Activated naive CD4-positive, alpha-beta T cell treated with anti-CD3 and anti-CD28 coated beads, Interleukin-2, amount 10 ng/mL, durations not matched to agents 7 days and 5 days (primary cell): Measurements from ENCODE around the gene TEX22.
"Not testable (repeated sequence)": the region's sequence is repeated elsewhere in the genome, so short reads cannot be mapped to it uniquely, and the experiment has no call there.

ENCODE experiments used
- CTCF ChIA-PET: fragments of 350-600 bp; sonication (Branson Sonifier 250); formaldehyde crosslinking; loops from one replicate; lab custom pipeline; 2021; ENCODE audit warnings: antibody characterized with exemption; lab: Charles Lee
- DNase-seq: peaks from one replicate; pipeline ENCODE4 v3.0.0-alpha.2; 2020
- H3K27ac Mint-ChIP-seq: one replicate; pipeline ENCODE4 v1.8.0; 2021; ENCODE audit warnings: mild to moderate bottlenecking, moderate library complexity, mixed read lengths
- H3K27me3 Mint-ChIP-seq: one replicate; pipeline ENCODE4 v1.8.0; 2021; ENCODE audit warnings: mild to moderate bottlenecking, mixed read lengths
- H3K36me3 Mint-ChIP-seq: one replicate; pipeline ENCODE4 v1.8.0; 2021; ENCODE audit warnings: mixed read lengths
- H3K4me1 Mint-ChIP-seq: one replicate; pipeline ENCODE4 v1.8.0; 2021; ENCODE audit warnings: mixed read lengths
- H3K4me3 Mint-ChIP-seq: one replicate; pipeline ENCODE4 v1.8.0; 2021; ENCODE audit warnings: mild to moderate bottlenecking, moderate library complexity, mixed read lengths
- H3K9me3 Mint-ChIP-seq: one replicate; pipeline ENCODE4 v1.8.0; 2021; ENCODE audit warnings: mixed read lengths

The TEX22 gene

GRCh38 chr14:105358140-105358846 lies 40.0 kb upstream of the TEX22 start:
- Mint-ChIP-seq H3K4me1 (no peaks in the 10 kb centered on the region), H3K9me3 (no peaks in the 10 kb centered on the region), H3K36me3 (no peaks in the 10 kb centered on the region), H3K4me3 (no peak overlapping the region), H3K27me3 (peaks cover 3% of the 10 kb centered on the region), H3K27ac (no peak overlapping the region)
- DNase-seq: no peak
- CTCF ChIA-PET: no interaction called here

GRCh38 chr14:105358943-105359342 lies 39.4 kb upstream of the TEX22 start:
- DNase-seq: no peak
- H3K27me3 Mint-ChIP-seq: peaks cover 9% of the 10 kb centered on the region
- no peaks in the 10 kb centered on the region for H3K9me3 Mint-ChIP-seq
- H3K4me3 Mint-ChIP-seq: no peak overlapping the region
- H3K36me3 Mint-ChIP-seq: no peaks in the 10 kb centered on the region
- H3K4me1 Mint-ChIP-seq: peaks cover 4% of the 10 kb centered on the region
- CTCF ChIA-PET: no interaction called here
- H3K27ac Mint-ChIP-seq: no peak overlapping the region

GRCh38 chr14:105361412-105361811 lies 36.9 kb upstream of the TEX22 start:
- H3K36me3 Mint-ChIP-seq, H3K9me3 Mint-ChIP-seq, H3K4me3 Mint-ChIP-seq: not testable (repeated sequence)

GRCh38 chr14:105363847-105364708 lies 34.3 kb upstream of the TEX22 start:
- CTCF ChIA-PET: interaction anchor here (0.9 kb wide), 1 partner anchor 71 kb away, joined by 3 read pairs; no protein-coding TSS in a partner anchor

More at GRCh38 chr14:105361412-105361811, 36.9 kb upstream of the TEX22 start:
- H3K4me1 Mint-ChIP-seq, H3K27ac Mint-ChIP-seq, DNase-seq, CTCF ChIA-PET: not testable (repeated sequence)
- H3K27me3 Mint-ChIP-seq: peaks cover 20% of the 10 kb centered on the region

GRCh38 chr14:105365101-105365500 lies 33.2 kb upstream of the TEX22 start:
- H3K9me3 Mint-ChIP-seq: no peaks in the 10 kb centered on the region
- CTCF ChIA-PET: interaction anchor here (0.9 kb wide), 1 partner anchor 70 kb away, joined by 3 read pairs; no protein-coding TSS in a partner anchor
- H3K27ac Mint-ChIP-seq: no peak overlapping the region
- no peak for DNase-seq
- peaks cover 20% of the 10 kb centered on the region for H3K27me3 Mint-ChIP-seq
- H3K4me3 Mint-ChIP-seq: no peak overlapping the region
- peaks cover 5% of the 10 kb centered on the region for H3K4me1 Mint-ChIP-seq
- no peaks in the 10 kb centered on the region for H3K36me3 Mint-ChIP-seq

More at GRCh38 chr14:105363847-105364708, 34.3 kb upstream of the TEX22 start:
- no peak overlapping the region for H3K4me3 Mint-ChIP-seq
- H3K36me3 Mint-ChIP-seq: no peaks in the 10 kb centered on the region
- peaks cover 20% of the 10 kb centered on the region for H3K27me3 Mint-ChIP-seq
- H3K27ac Mint-ChIP-seq: no peak overlapping the region
- peaks cover 5% of the 10 kb centered on the region for H3K4me1 Mint-ChIP-seq
- DNase-seq: peak; percentile 59
- H3K9me3 Mint-ChIP-seq: no peaks in the 10 kb centered on the region

GRCh38 chr14:105365681-105366080 lies 32.7 kb upstream of the TEX22 start:
- CTCF ChIA-PET: no interaction called here
- Mint-ChIP-seq H3K36me3 (no peaks in the 10 kb centered on the region), H3K27me3 (peaks cover 20% of the 10 kb centered on the region), H3K4me3 (no peak overlapping the region), H3K4me1 (peaks cover 6% of the 10 kb centered on the region), H3K27ac (no peak overlapping the region), H3K9me3 (no peaks in the 10 kb centered on the region)
- DNase-seq: no peak

GRCh38 chr14:105366386-105367074 lies 31.8 kb upstream of the TEX22 start:
- Mint-ChIP-seq H3K4me3 (no peak overlapping the region), H3K9me3 (no peaks in the 10 kb centered on the region), H3K4me1 (peaks cover 9% of the 10 kb centered on the region), H3K27ac (no peak overlapping the region), H3K36me3 (no peaks in the 10 kb centered on the region), H3K27me3 (peaks cover 20% of the 10 kb centered on the region)
- no peak for DNase-seq
- CTCF ChIA-PET: no interaction called here

- CTCF ChIA-PET: no interaction called here
- Mint-ChIP-seq H3K36me3 (no peaks in the 10 kb centered on the region), H3K27ac (no peak overlapping the region)
These were observed 31.0 kb upstream of the TEX22 start for GRCh38 chr14:105367116-105368031.

GRCh38 chr14:105368032-105368417 lies 30.3 kb upstream of the TEX22 start:
- Mint-ChIP-seq H3K27me3 (peaks cover 20% of the 10 kb centered on the region), H3K36me3 (no peaks in the 10 kb centered on the region), H3K4me3 (no peak overlapping the region), H3K27ac (no peak overlapping the region), H3K4me1 (peaks cover 9% of the 10 kb centered on the region), H3K9me3 (no peaks in the 10 kb centered on the region)
- CTCF ChIA-PET: no interaction called here
- DNase-seq: no peak

More at GRCh38 chr14:105367116-105368031, 31.0 kb upstream of the TEX22 start:
- H3K4me3 Mint-ChIP-seq: no peak overlapping the region
- H3K4me1 Mint-ChIP-seq: peaks cover 9% of the 10 kb centered on the region
- H3K9me3 Mint-ChIP-seq: no peaks in the 10 kb centered on the region
- H3K27me3 Mint-ChIP-seq: peaks cover 20% of the 10 kb centered on the region
- DNase-seq: no peak

GRCh38 chr14:105368426-105368825 lies 29.9 kb upstream of the TEX22 start:
- Mint-ChIP-seq H3K27me3 (peaks cover 16% of the 10 kb centered on the region), H3K4me1 (peaks cover 9% of the 10 kb centered on the region), H3K27ac (no peak overlapping the region), H3K4me3 (no peak overlapping the region), H3K36me3 (no peaks in the 10 kb centered on the region), H3K9me3 (no peaks in the 10 kb centered on the region)
- CTCF ChIA-PET: interaction anchor here (0.8 kb wide), 1 partner anchor 36 kb away, joined by 4 read pairs; no protein-coding TSS in a partner anchor
- no peak for DNase-seq

GRCh38 chr14:105368910-105369652 lies 29.3 kb upstream of the TEX22 start:
- DNase-seq: no peak
- Mint-ChIP-seq H3K9me3 (no peaks in the 10 kb centered on the region), H3K27ac (no peak overlapping the region), H3K4me1 (peaks cover 4% of the 10 kb centered on the region), H3K4me3 (no peak overlapping the region), H3K36me3 (no peaks in the 10 kb centered on the region), H3K27me3 (peaks cover 9% of the 10 kb centered on the region)
- CTCF ChIA-PET: interaction anchor here (0.7 to 0.8 kb wide), 2 partner anchors 35 to 310 kb away, joined by 3 to 4 read pairs; no protein-coding TSS in a partner anchor

GRCh38 chr14:105369653-105370040 lies 28.7 kb upstream of the TEX22 start:
- H3K27ac Mint-ChIP-seq: no peak overlapping the region

More at GRCh38 chr14:105369653-105370040, 28.7 kb upstream of the TEX22 start:
- Mint-ChIP-seq H3K36me3 (no peaks in the 10 kb centered on the region), H3K9me3 (no peaks in the 10 kb centered on the region), H3K4me3 (no peak overlapping the region), H3K27me3 (peaks cover 6% of the 10 kb centered on the region), H3K4me1 (peaks cover 8% of the 10 kb centered on the region)
- CTCF ChIA-PET: interaction anchor here (0.9 to 4.2 kb wide), 7 partner anchors 10 to 167 kb away, joined by 3 to 66 read pairs (median 8); no protein-coding TSS in a partner anchor
- no peak for DNase-seq
